Osteocyte (in vitro differentiated cells): ENCODE data around the gene ATP11C. TPM values are rescaled to one million over a fixed set of nuclear protein-coding genes. Genes with fewer than 3 reads are reported as not detected.

ENCODE experiments used
- DNase-seq: peaks from one replicate; pipeline ENCODE4 v3.0.0; 2021; ENCODE audit warnings: mixed read lengths; ENCODE audit not compliant: unreplicated experiment; ENCODE audit errors: extremely low spot score
- H3K27ac Mint-ChIP-seq: one replicate; pipeline ENCODE4 v1.8.0; 2021; ENCODE audit warnings: mild to moderate bottlenecking, mixed read lengths; ENCODE audit not compliant: unreplicated experiment
- H3K27me3 Mint-ChIP-seq: one replicate; pipeline ENCODE4 v1.8.0; 2021; ENCODE audit warnings: mixed read lengths; ENCODE audit not compliant: unreplicated experiment
- H3K36me3 Mint-ChIP-seq: one replicate; pipeline ENCODE4 v1.8.0; 2021; ENCODE audit warnings: mixed read lengths; ENCODE audit not compliant: unreplicated experiment
- H3K4me1 Mint-ChIP-seq: one replicate; pipeline ENCODE4 v1.8.0; 2021; ENCODE audit warnings: mixed read lengths; ENCODE audit not compliant: unreplicated experiment
- H3K4me3 Mint-ChIP-seq: one replicate; pipeline ENCODE4 v1.8.0; 2021; ENCODE audit warnings: mild to moderate bottlenecking, moderate library complexity, mixed read lengths; ENCODE audit not compliant: unreplicated experiment
- H3K9me3 Mint-ChIP-seq: one replicate; pipeline ENCODE4 v1.8.0; 2021; ENCODE audit warnings: mixed read lengths; ENCODE audit not compliant: unreplicated experiment
- total RNA-seq: library from RNA; stranded (reverse); gene quantifications from 2 replicates; pipeline ENCODE4 v1.2.1, GENCODE V29; 2021
- TF ChIP-seq, protein P1 (sequence below): fragments of 200-600 bp; sonication (generic); IDR thresholded peaks from 2 replicates; pipeline ENCODE4 v1.5.0; 2021; ENCODE audit warnings: antibody characterized with exemption, mild to moderate bottlenecking, moderate library complexity

Gene ATP11C
- total RNA-seq, 1 donor from 2014 or later, result 24.1 TPM

DNA sequence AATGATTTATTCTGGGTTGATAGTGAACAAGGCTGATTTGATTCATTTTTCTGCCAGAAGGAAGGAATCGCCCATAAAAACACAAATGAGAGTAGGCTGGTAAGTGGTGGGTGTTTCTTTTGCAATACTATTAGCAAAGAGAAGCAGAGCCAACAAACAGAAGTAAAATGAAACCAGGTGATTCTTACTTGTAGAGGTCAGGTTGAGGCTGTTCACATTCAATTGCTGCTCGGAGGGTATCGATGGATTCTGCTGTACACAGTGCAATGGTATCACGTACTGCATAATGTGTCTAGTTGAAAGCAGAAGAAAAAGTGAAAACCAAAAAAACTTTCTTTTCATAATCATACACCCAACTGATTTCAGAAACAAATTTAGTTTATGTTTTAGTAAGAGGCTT lies 130.8 kb downstream of the ATP11C start:
- Mint-ChIP-seq H3K27me3 (no peaks in the 10 kb centered on the region), H3K4me3 (no peak overlapping the region), H3K9me3 (peaks cover 6% of the 10 kb centered on the region), H3K4me1 (no peaks in the 10 kb centered on the region), H3K36me3 (peaks cover 17% of the 10 kb centered on the region), H3K27ac (no peak overlapping the region)
- TF ChIP-seq, protein P1, sequence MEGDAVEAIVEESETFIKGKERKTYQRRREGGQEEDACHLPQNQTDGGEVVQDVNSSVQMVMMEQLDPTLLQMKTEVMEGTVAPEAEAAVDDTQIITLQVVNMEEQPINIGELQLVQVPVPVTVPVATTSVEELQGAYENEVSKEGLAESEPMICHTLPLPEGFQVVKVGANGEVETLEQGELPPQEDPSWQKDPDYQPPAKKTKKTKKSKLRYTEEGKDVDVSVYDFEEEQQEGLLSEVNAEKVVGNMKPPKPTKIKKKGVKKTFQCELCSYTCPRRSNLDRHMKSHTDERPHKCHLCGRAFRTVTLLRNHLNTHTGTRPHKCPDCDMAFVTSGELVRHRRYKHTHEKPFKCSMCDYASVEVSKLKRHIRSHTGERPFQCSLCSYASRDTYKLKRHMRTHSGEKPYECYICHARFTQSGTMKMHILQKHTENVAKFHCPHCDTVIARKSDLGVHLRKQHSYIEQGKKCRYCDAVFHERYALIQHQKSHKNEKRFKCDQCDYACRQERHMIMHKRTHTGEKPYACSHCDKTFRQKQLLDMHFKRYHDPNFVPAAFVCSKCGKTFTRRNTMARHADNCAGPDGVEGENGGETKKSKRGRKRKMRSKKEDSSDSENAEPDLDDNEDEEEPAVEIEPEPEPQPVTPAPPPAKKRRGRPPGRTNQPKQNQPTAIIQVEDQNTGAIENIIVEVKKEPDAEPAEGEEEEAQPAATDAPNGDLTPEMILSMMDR, result no peak
- DNase-seq, result no peak

DNA sequence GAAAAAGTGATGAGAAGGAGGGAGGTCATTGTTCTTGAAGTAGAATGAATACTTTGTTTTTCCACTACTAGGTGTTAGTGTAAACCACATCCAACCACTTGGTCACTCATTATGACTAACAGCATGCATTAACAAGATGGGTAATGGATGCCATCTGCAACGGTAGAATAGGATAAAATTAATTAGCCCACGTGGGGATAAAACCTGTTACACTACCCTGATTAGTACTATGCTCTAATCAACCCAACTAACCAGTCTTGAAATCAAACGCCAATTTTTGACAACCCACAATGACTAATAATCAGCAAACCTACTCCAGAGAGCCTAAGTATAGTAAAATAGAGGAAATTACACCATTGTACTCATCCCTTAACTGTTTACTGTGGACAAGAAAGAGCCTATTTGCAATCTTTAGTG lies 131.4 kb downstream of the ATP11C start:
- TF ChIP-seq, protein P1, result no peak
- Mint-ChIP-seq H3K4me1 (no peaks in the 10 kb centered on the region), H3K27ac (no peak overlapping the region), H3K27me3 (no peaks in the 10 kb centered on the region), H3K9me3 (no peaks in the 10 kb centered on the region), H3K36me3 (peaks cover 17% of the 10 kb centered on the region), H3K4me3 (no peak overlapping the region)
- no peak for DNase-seq

DNA sequence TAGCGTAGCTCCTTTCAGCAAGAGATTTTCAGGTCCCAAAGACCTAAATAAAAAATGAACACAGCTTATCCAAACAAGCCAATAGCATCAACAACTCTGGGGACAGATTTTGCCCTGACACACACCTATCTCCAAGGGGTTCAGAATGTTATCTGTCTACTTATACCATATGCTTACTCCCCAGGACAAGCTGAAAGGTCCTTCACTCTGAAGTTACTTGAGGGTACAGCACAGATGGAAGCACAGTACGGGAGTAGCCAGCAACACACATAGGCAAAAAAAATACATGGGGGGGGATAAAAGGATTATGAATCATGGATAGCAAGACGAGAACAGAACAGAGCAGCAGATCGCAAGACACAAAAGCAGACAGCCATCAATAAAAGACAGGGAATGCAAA lies 134.2 kb downstream of the ATP11C start:
- Mint-ChIP-seq H3K27ac (no peak overlapping the region), H3K36me3 (peaks cover 25% of the 10 kb centered on the region), H3K27me3 (no peaks in the 10 kb centered on the region), H3K9me3 (no peaks in the 10 kb centered on the region), H3K4me1 (no peaks in the 10 kb centered on the region), H3K4me3 (no peak overlapping the region)
- TF ChIP-seq, protein P1, result no peak
- DNase-seq, result no peak

DNA sequence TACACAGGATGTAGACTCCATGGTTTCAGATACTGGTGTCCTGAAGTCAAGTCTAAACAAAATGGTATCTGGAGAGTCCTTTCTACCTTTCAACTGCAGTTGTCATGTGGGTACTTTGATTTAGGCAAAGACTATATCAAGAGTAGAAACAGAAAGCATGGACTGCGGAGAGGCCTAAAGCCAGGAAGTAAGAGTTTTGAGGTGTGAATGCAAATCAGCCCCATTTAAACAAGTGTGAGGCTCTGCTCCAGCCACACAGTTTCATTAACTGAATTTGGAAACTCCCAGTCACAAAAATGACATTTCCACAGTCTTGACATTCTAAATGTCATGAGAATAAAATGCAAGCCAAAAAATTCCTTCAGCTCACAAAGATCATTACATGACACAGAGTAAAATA lies 137.7 kb downstream of the ATP11C start:
- Mint-ChIP-seq H3K9me3 (no peaks in the 10 kb centered on the region), H3K36me3 (peaks cover 16% of the 10 kb centered on the region), H3K27me3 (no peaks in the 10 kb centered on the region), H3K4me1 (no peaks in the 10 kb centered on the region), H3K27ac (no peak overlapping the region), H3K4me3 (no peak overlapping the region)
- TF ChIP-seq, protein P1, result no peak
- DNase-seq, result no peak

DNA sequence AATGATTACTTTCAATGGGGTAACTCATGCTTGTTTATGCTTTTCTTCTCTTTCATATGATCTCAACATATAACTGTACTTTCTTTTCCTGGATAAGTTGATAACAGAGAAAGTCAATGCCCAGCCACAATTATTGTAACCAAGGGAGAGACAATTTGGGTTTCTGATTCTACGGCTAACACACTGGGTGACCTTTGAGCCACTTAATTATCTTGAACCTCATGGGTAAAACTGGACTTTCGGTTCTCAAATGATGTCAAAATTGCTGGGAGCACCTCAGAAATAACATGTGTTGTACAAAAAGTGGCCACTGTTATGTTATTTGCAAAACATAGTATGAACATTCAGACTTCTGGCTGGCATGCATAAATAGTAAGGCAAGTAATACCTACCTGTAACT lies 145.3 kb downstream of the ATP11C start:
- peaks cover 5% of the 10 kb centered on the region for H3K9me3 Mint-ChIP-seq
- H3K27me3 Mint-ChIP-seq, result no peaks in the 10 kb centered on the region
- H3K4me3 Mint-ChIP-seq, result no peak overlapping the region
- no peak overlapping the region for H3K27ac Mint-ChIP-seq
- TF ChIP-seq, protein P1, result no peak
- no peak for DNase-seq
- H3K36me3 Mint-ChIP-seq, result peaks cover 12% of the 10 kb centered on the region
- no peaks in the 10 kb centered on the region for H3K4me1 Mint-ChIP-seq
